HFFc6 (cell line): ENCODE data around the gene SRL. TPM values are rescaled to one million over a fixed set of nuclear protein-coding genes. Genes with fewer than 3 reads are reported as not detected.

Experiments
- DNase-seq: peaks from one replicate; pipeline ENCODE4 v3.0.0-alpha.2; 2018
- H3K27ac Mint-ChIP-seq: 2 replicates; pipeline ENCODE4 v1.8.0; 2020; ENCODE audit warnings: mild to moderate bottlenecking, mixed read lengths
- H3K27me3 Mint-ChIP-seq: 2 replicates; pipeline ENCODE4 v1.8.0; 2021; ENCODE audit warnings: mild to moderate bottlenecking, moderate library complexity, mixed read lengths; ENCODE audit not compliant: insufficient read depth
- H3K36me3 Mint-ChIP-seq: 2 replicates; pipeline ENCODE4 v1.8.0; 2021; ENCODE audit warnings: low read depth, mixed read lengths
- H3K4me1 Mint-ChIP-seq: 2 replicates; pipeline ENCODE4 v1.8.0; 2020; ENCODE audit warnings: low read depth, mixed read lengths
- H3K4me3 Mint-ChIP-seq: 2 replicates; pipeline ENCODE4 v1.8.0; 2020; ENCODE audit warnings: mild to moderate bottlenecking, moderate library complexity, mixed read lengths
- H3K9me3 Mint-ChIP-seq: 2 replicates; pipeline ENCODE4 v1.8.0; 2020; ENCODE audit warnings: mild to moderate bottlenecking, mixed read lengths
- CTCF ChIP-seq: fragments of 200-600 bp; sonication (generic); IDR thresholded peaks from 2 replicates; pipeline ENCODE4 v1.5.0; 2021; ENCODE audit warnings: antibody characterized with exemption, mild to moderate bottlenecking
- total RNA-seq, 6 experiments: library from RNA; stranded (reverse); fragmentation: NEBNext Ultra II Directional; extraction: Animal tissue kit (Norgen Biotek cat#: 25700); gene quantifications; 2 replicates in 1 of 6; 3 replicates in 5 of 6; pipeline ENCODE4 v1.2.3, GENCODE V29; 2021

Gene SRL
- total RNA-seq, 6 experiments from 2014 or later: not detected

GRCh38 chr16:4205971-4206370 is 35.9 kb downstream of the SRL start:
- H3K27me3 Mint-ChIP-seq: peaks cover 4% of the 10 kb centered on the region
- no peak for TF ChIP-seq CTCF
- peaks cover under 1% of the 10 kb centered on the region; the same call in 1 of the 2 replicates for H3K4me1 Mint-ChIP-seq
- H3K27ac Mint-ChIP-seq: no peak overlapping the region
- no peaks in the 10 kb centered on the region for H3K36me3 Mint-ChIP-seq
- no peak for DNase-seq
- no peak overlapping the region for H3K4me3 Mint-ChIP-seq
- H3K9me3 Mint-ChIP-seq: no peaks in the 10 kb centered on the region

GRCh38 chr16:4204521-4204920 is 37.4 kb downstream of the SRL start:
- Mint-ChIP-seq H3K36me3 (no peaks in the 10 kb centered on the region), H3K27me3 (peaks cover 4% of the 10 kb centered on the region), H3K9me3 (no peaks in the 10 kb centered on the region), H3K4me1 (peaks cover 13% of the 10 kb centered on the region), H3K4me3 (no peak overlapping the region), H3K27ac (no peak overlapping the region)
- no peak for DNase-seq
- TF ChIP-seq CTCF: no peak

GRCh38 chr16:4203748-4204147 is 38.1 kb downstream of the SRL start:
- no peak overlapping the region for H3K4me3 Mint-ChIP-seq
- H3K27ac Mint-ChIP-seq: no peak overlapping the region

GRCh38 chr16:4202615-4203345 is 39.1 kb downstream of the SRL start:
- no peak overlapping the region for H3K4me3 Mint-ChIP-seq
- no peak for DNase-seq
- peaks cover 2% of the 10 kb centered on the region for H3K27me3 Mint-ChIP-seq
- H3K27ac Mint-ChIP-seq: no peak overlapping the region
- no peak for TF ChIP-seq CTCF
- no peaks in the 10 kb centered on the region for H3K36me3 Mint-ChIP-seq
- H3K9me3 Mint-ChIP-seq: no peaks in the 10 kb centered on the region
- peaks cover 13% of the 10 kb centered on the region for H3K4me1 Mint-ChIP-seq

More at GRCh38 chr16:4203748-4204147, 38.1 kb downstream of the SRL start:
- Mint-ChIP-seq H3K36me3 (no peaks in the 10 kb centered on the region), H3K4me1 (peaks cover 13% of the 10 kb centered on the region), H3K27me3 (peaks cover 4% of the 10 kb centered on the region), H3K9me3 (no peaks in the 10 kb centered on the region)
- TF ChIP-seq CTCF: no peak
- no peak for DNase-seq

GRCh38 chr16:4200781-4201137 is 41.1 kb downstream of the SRL start:
- peaks cover 13% of the 10 kb centered on the region for H3K4me1 Mint-ChIP-seq

More at GRCh38 chr16:4200781-4201137, 41.1 kb downstream of the SRL start:
- Mint-ChIP-seq H3K27me3 (peaks cover 8% of the 10 kb centered on the region), H3K4me3 (no peak overlapping the region), H3K27ac (peak overlapping the region; percentile 87), H3K36me3 (no peaks in the 10 kb centered on the region), H3K9me3 (no peaks in the 10 kb centered on the region)
- no peak for TF ChIP-seq CTCF
- peak; percentile 55 for DNase-seq
